ENCODE data around the gene DDX4. TPM values are rescaled to one million over a fixed set of nuclear protein-coding genes. Genes with fewer than 3 reads are reported as not detected.

Gene DDX4
- total and polyA plus RNA-seq, 12 donors, result 0.06 TPM; not detected in 11

- H3K27ac ChIP-seq, result no peak overlapping the region
- H3K36me3 ChIP-seq (replicated peaks in 1 of 2), result no peaks in the 10 kb centered on the region
- no peaks in the 10 kb centered on the region for H3K4me1 ChIP-seq (replicated peaks in 1 of 2)
- no peaks in the 10 kb centered on the region for H3K27me3 ChIP-seq
- no peaks in the 10 kb centered on the region for H3K9me3 ChIP-seq (replicated peaks in 1 of 3)
- WGBS, 4 donors, result 68 to 83% (median 74%) methylated on average over 2 of the region's 2 CpGs
- H3K4me3 ChIP-seq, result no peak overlapping the region
- TF ChIP-seq POLR2A (IDR thresholded peaks at IDR 0.05) (no peak), CTCF (IDR thresholded peaks at IDR 0.05) (no peak)
- intact Hi-C loops (cut with DNase I), result no loop called here
- no peak for DNase-seq
Observed at GRCh38 chr5:55841976-55842375, 104.1 kb downstream of the DDX4 start.

- no peak for TF ChIP-seq POLR2A (IDR thresholded peaks at IDR 0.05)
- no peak for TF ChIP-seq CTCF (IDR thresholded peaks at IDR 0.05)
- Histone ChIP-seq H3K27me3 (peaks cover 5% of the 10 kb centered on the region), H3K36me3 (replicated peaks in 1 of 2) (no peaks in the 10 kb centered on the region), H3K4me3 (no peak overlapping the region), H3K9me3 (replicated peaks in 1 of 3) (no peaks in the 10 kb centered on the region), H3K4me1 (replicated peaks in 1 of 2) (no peaks in the 10 kb centered on the region), H3K27ac (no peak overlapping the region)
- no peak for DNase-seq
- intact Hi-C loops (cut with DNase I), result no loop called here
- WGBS, 4 donors, result 71 to 81% (median 76%) methylated on average over 1 of the region's 1 CpG
Observed at GRCh38 chr5:55847837-55848236, 110.0 kb downstream of the DDX4 start.

GRCh38 chr5:55848783-55849182, 110.9 kb downstream of the DDX4 start:
- no peaks in the 10 kb centered on the region for H3K9me3 ChIP-seq (replicated peaks in 1 of 3)
- H3K27ac ChIP-seq, result no peak overlapping the region
- WGBS, 4 donors, result 74 to 85% (median 80%) methylated on average over 2 of the region's 2 CpGs
- intact Hi-C loops (cut with DNase I), result no loop called here
- H3K36me3 ChIP-seq (replicated peaks in 1 of 2), result no peaks in the 10 kb centered on the region
- TF ChIP-seq POLR2A (IDR thresholded peaks at IDR 0.05), result no peak
- no peak for TF ChIP-seq CTCF (IDR thresholded peaks at IDR 0.05)
- H3K4me1 ChIP-seq (replicated peaks in 1 of 2), result no peaks in the 10 kb centered on the region
- no peak overlapping the region for H3K4me3 ChIP-seq
- no peak for DNase-seq
- H3K27me3 ChIP-seq, result peaks cover 5% of the 10 kb centered on the region

GRCh38 chr5:55850839-55851674, 113.2 kb downstream of the DDX4 start, which contains the start of gene IL31RA:
Gene IL31RA (plus strand): TSS chr5:55851357. CDS start chr5:55851571, 214 bp downstream.
- Histone ChIP-seq H3K4me1 (replicated peaks in 1 of 2) (no peaks in the 10 kb centered on the region), H3K27me3 (peaks cover 5% of the 10 kb centered on the region), H3K9me3 (replicated peaks in 1 of 3) (no peaks in the 10 kb centered on the region), H3K27ac (no peak within 1 kb of the TSS), H3K36me3 (replicated peaks in 1 of 2) (no peaks in the 10 kb centered on the region), H3K4me3 (no peak within 1 kb of the TSS)
- intact Hi-C loops (cut with DNase I), result no loop called here
- TF ChIP-seq POLR2A (IDR thresholded peaks at IDR 0.05) (no peak), CTCF (IDR thresholded peaks at IDR 0.05) (no peak)
- WGBS, 4 donors, result 86 to 92% (median 90%) methylated on average over 10 of the region's 10 CpGs
- no peak for DNase-seq

Data from adrenal gland (tissue), 12 donors.